BE2C (cell line): ENCODE data around the gene EXOC6B.

ENCODE experiments used
- DNase-seq: peaks from one replicate; pipeline ENCODE4 v3.0.0-alpha.2; 2020
- H3K27me3 ChIP-seq: fragments of 250-450 bp; sonication (Bioruptor Pico); 2 replicates; pipeline ENCODE4 v1.5.1; 2020; ENCODE audit warnings: mild to moderate bottlenecking
- H3K36me3 ChIP-seq: fragments of 250-450 bp; sonication (Bioruptor Pico); 2 replicates; pipeline ENCODE4 v1.5.1; 2020; ENCODE audit warnings: mild to moderate bottlenecking
- H3K4me1 ChIP-seq: fragments of 250-450 bp; sonication (Bioruptor Pico); 2 replicates; pipeline ENCODE4 v1.5.1; 2020
- H3K4me3 ChIP-seq: 2 replicates; pipeline ENCODE4 v1.5.1; 2011; ENCODE audit warnings: low read depth, low read length
- H3K9me3 ChIP-seq: fragments of 250-450 bp; sonication (Bioruptor Pico); 2 replicates; pipeline ENCODE4 v1.5.1; 2020
- CTCF ChIP-seq: IDR thresholded peaks from 2 replicates; pipeline ENCODE4 v1.5.1; 2012; ENCODE audit warnings: mild to moderate bottlenecking, low read depth, low read length

Gene EXOC6B

GRCh38 chr2:72719416-72719815, 106.4 kb downstream of the EXOC6B start:
- Histone ChIP-seq H3K27me3 (no peaks in the 10 kb centered on the region), H3K4me3 (no peak overlapping the region), H3K36me3 (no peaks in the 10 kb centered on the region), H3K4me1 (no peaks in the 10 kb centered on the region), H3K9me3 (no peaks in the 10 kb centered on the region)
- DNase-seq, result no peak
- TF ChIP-seq CTCF, result no peak

GRCh38 chr2:72718876-72719275, 107.0 kb downstream of the EXOC6B start:
- Histone ChIP-seq H3K4me1 (no peaks in the 10 kb centered on the region), H3K36me3 (no peaks in the 10 kb centered on the region), H3K9me3 (no peaks in the 10 kb centered on the region), H3K27me3 (no peaks in the 10 kb centered on the region), H3K4me3 (no peak overlapping the region)
- TF ChIP-seq CTCF, result no peak
- no peak for DNase-seq

DNA sequence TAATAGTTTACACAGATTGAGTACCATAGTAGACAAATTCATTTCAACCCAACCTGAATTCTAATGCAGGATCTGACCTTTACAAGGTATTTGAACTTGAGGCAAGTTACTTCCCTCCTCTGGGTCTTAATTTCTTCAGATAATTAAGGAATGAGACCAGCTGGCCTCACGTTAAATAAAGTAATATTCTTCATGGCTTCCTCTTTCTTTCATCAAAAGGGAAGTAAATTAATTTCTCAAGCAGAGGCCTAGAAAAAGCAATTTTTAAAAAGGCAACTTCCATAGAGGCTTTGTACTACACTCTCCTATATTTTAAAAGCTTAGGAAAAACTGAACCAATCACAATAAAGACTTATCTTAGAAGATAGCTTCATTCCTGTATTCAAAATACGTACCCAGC, 109.2 kb downstream of the EXOC6B start:
- no peak for DNase-seq
- no peaks in the 10 kb centered on the region for H3K36me3 ChIP-seq
- no peaks in the 10 kb centered on the region for H3K9me3 ChIP-seq
- TF ChIP-seq CTCF, result no peak
- H3K4me3 ChIP-seq, result no peak overlapping the region
- no peaks in the 10 kb centered on the region for H3K4me1 ChIP-seq
- H3K27me3 ChIP-seq, result no peaks in the 10 kb centered on the region

DNA sequence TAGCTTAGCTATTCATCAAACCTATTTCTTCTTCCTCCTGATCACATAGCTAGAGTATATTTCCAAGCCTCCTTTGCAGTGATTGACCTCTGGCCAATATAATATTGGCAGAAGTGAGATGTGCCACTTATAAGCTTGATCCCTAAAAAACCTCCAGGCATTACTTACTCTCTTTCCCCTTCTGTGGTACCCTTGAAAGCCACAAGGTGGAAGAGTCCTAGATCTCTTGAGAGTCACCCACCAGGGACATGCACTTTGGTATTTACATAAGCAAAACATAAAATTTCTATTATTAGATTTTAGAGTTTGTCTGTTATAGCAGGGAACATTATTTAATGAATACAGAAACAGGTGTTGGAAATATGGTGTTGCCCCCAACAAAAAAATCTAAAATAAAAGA, 112.0 kb downstream of the EXOC6B start:
- DNase-seq, result no peak
- H3K4me1 ChIP-seq, result no peaks in the 10 kb centered on the region
- TF ChIP-seq CTCF, result no peak

DNA sequence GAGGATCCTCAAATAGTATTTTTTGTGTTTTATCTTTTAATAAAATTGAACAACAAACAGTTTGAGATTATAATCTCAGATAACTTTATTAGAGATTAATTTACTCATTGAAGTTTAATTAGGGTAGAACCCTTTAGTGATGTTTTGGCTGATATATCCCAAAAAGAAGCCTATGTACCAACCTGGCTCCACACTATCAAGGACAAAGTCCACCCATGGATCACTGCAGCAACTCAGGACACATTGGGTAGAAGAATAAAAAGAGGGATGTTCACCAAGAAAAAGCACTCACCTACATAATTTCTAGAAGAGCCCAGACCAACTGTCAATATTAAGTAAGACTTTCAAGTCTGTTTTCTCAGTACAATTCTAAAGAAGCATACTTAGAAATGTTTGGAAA, 112.9 kb downstream of the EXOC6B start:
- Histone ChIP-seq H3K36me3 (no peaks in the 10 kb centered on the region), H3K9me3 (no peaks in the 10 kb centered on the region), H3K4me1 (no peaks in the 10 kb centered on the region), H3K27me3 (no peaks in the 10 kb centered on the region), H3K4me3 (no peak overlapping the region)
- DNase-seq, result no peak
- TF ChIP-seq CTCF, result no peak

More for the DNA sequence above, 112.0 kb downstream of the EXOC6B start:
- H3K4me3 ChIP-seq, result no peak overlapping the region
- no peaks in the 10 kb centered on the region for H3K9me3 ChIP-seq
- H3K27me3 ChIP-seq, result no peaks in the 10 kb centered on the region
- no peaks in the 10 kb centered on the region for H3K36me3 ChIP-seq

GRCh38 chr2:72712304-72712703, 113.5 kb downstream of the EXOC6B start:
- no peak overlapping the region for H3K4me3 ChIP-seq
- no peaks in the 10 kb centered on the region for H3K9me3 ChIP-seq
- H3K4me1 ChIP-seq, result no peaks in the 10 kb centered on the region
- DNase-seq, result no peak
- H3K27me3 ChIP-seq, result no peaks in the 10 kb centered on the region
- H3K36me3 ChIP-seq, result no peaks in the 10 kb centered on the region
- no peak for TF ChIP-seq CTCF
